HG03558 (cell line): ENCODE measurements around the gene SMARCA1.

Source experiments
- ATAC-seq: cut with Tn5 transposase; IDR thresholded peaks from one replicate; pipeline ENCODE4 v1.9.1; 2021; ENCODE audit warnings: moderate number of reproducible peaks; ENCODE audit not compliant: unreplicated experiment; ENCODE audit errors: extremely low read depth

The SMARCA1 gene

GRCh38 chrX:129480889-129481288 lies 42.4 kb downstream of the SMARCA1 start:
- no peak for ATAC-seq

DNA sequence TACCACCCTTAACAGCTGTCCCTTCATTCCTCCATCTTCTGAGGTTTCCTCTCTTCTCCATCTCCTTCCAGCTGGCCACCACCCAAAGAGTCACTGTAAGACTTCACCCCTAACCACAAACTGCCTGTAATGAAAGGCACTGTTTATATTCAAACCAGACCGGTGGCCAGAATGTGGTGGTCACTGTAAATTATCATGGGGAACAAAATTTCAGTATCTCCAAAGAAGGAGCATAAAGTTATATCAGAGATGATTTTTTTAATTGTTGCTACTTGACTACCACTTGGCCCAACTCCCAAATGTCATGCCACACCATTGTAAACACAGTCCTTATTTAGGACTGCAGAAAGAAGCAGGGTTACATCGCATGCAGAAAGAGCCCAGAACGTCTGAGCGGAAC lies 44.8 kb downstream of the SMARCA1 start:
- no peak for ATAC-seq

DNA sequence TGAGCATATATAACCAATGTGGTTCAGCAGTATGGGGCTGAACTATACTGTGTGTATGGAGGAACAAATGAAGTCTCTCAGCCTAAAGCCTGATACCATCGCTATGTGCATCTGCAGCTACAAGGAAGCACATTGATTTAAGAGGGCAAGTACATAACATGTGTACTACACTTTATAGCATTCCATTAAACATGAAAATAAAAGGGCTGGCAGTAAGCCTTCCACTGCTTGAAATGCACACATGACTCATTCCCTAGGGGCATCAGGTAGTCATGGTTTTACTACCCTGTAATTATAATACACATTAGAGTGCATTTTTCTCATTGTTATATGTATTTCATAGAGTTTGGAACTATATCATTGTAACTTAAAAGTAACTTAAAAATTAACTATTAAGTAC lies 51.2 kb downstream of the SMARCA1 start:
- ATAC-seq: no peak

DNA sequence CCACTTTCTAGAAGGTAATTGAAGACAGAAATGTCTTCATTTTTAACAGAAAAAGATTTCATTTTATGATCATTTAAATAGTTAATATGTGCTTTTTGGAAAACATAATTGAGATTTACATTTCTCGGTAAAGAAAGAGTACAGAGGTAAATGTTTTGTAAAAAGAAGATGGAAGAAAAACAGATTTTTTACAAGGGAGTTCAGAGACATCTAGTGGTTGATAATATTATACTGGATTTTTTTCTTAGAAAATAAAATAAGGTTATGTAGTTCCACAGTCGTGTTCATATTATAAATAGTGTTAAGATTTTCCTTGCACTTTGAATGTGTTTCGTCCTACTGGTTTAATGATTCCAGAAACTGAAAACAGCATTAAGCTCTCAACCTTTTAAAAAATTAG lies 60.6 kb downstream of the SMARCA1 start:
- no peak for ATAC-seq

- no peak for ATAC-seq
Observed at GRCh38 chrX:129461801-129462456, 61.4 kb downstream of the SMARCA1 start.

DNA sequence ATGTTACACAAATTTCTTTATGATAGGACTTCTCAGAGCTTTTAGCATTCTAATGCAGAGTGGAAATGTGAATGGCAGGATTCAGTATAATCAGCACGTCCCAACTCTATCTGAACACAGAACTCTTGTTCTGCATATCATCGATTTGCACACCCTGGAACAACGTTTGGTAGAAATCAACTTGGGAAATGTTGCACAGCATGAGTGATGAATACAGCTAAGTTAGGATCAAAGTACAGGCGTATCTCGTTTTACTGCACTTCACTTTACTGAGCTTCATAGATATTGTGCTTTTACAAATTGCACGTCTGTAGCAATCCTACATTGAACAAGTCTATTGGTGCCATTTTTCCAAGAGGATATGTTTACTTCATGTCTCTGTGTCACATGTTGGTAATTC lies 70.8 kb downstream of the SMARCA1 start:
- no peak for ATAC-seq

GRCh38 chrX:129450123-129450522 lies 73.2 kb downstream of the SMARCA1 start:
- no peak for ATAC-seq

DNA sequence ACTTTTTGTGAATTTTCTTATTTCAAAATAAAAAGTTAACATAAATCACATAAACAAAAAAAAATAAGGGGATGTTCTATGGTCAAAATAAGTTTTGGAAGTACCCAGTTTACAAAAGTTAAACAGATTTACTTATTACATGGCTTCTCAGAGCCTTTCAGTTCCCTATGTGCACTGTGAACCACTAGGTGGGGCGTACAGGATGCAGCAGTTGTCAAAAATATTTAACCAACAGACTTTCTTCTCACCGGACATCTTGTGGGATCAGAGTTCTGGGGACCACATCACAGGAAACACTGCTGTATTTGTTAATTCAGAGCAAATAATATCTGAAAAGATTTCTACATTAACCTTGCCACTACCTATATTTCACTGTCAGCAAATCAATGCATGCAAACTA lies 74.1 kb downstream of the SMARCA1 start:
- no peak for ATAC-seq

DNA sequence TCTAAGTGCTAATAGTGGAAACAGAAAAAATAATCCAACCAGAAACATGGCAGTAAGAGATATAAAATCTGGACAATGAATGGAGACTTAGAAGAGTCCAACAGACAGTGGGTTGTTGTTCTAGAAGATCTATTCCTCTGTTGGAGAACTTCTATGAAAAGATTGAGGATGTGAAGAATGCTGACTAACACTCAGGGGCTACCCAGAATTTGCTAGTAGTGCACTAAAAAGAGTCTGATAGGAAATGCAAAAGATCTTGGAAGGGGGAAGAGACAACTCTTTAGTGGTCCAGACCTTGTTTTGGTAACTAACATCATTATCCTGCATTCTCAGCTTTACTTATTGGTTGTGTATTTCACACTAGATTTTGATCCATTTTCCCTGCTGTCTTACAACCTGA lies 77.9 kb downstream of the SMARCA1 start:
- no peak for ATAC-seq

GRCh38 chrX:129433945-129434344 lies 89.3 kb downstream of the SMARCA1 start:
- no peak for ATAC-seq

GRCh38 chrX:129433461-129433860 lies 89.8 kb downstream of the SMARCA1 start:
- ATAC-seq: no peak

GRCh38 chrX:129427267-129427666 lies 96.0 kb downstream of the SMARCA1 start:
- ATAC-seq: no peak

DNA sequence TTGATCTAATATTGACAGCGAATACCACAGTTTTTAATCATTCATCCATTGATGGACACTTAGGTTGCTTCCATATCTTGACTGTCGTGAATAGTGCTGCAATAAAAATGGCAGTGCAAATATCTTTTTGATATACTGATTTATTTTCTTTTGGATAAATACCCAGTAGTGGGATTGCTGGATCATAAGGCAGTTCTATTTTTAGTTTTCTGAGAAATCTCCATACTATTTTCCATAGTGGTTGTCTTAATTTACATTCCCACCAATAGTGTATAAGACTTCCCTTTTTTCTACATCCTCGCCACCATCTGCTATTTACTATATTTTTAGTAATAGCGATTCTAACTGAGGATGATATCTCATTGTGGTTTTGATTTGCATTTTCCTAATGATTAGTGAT lies 100.1 kb downstream of the SMARCA1 start:
- no peak for ATAC-seq

DNA sequence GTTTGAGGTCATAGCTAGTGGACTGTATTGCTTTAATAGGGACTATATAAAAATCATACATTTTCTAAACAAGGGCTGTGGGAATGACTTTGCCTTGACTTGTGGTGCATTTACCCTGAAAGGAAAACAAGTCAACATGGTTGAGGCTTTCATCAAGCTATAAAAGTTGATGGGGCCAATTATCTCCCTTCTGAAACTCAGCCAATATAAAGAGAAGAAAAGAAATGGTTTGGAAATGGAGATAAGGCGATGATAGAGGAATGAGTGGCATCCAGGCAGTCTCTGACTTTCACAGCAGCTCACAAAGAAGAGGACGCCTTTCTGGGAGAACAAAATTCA lies 118.7 kb downstream of the SMARCA1 start:
- ATAC-seq: no peak

- ATAC-seq: no peak
Observed at GRCh38 chrX:129403974-129404669, 119.2 kb downstream of the SMARCA1 start.
